ENCODE results near the gene CSTF1. TPM values are rescaled to one million over a fixed set of nuclear protein-coding genes. Genes with fewer than 3 reads are reported as not detected.

Gene CSTF1
- total RNA-seq, 1 donor from 2014 or later = 20.9 TPM

- no peaks in the 10 kb centered on the region for H3K36me3 ChIP-seq (ENCODE audit: control insufficient read depth in 3 of 3, insufficient read depth in 3 of 3, low read length in 3 of 3)
- peaks cover 2 to 13% (median 3%) of the 10 kb centered on the region in 3 donors for H3K27me3 ChIP-seq (ENCODE audit: control insufficient read depth in 3 of 3, insufficient read depth in 3 of 3, low read length in 3 of 3)
- H3K4me1 ChIP-seq (ENCODE audit: control insufficient read depth in 3 of 3, insufficient read depth in 3 of 3, low read length in 3 of 3) = peaks cover 0 to 2% (median 2%) of the 10 kb centered on the region in 3 donors
- H3K27ac ChIP-seq (ENCODE audit: low read depth, low read length) = no peak overlapping the region
- H3K4me3 ChIP-seq (ENCODE audit: low read length in 3 of 3) = no peak overlapping the region
- no peak overlapping the region for H3K9ac ChIP-seq (ENCODE audit: low read depth in 1 of 3, low read length in 3 of 3)
- no peaks in the 10 kb centered on the region for H3K9me3 ChIP-seq (ENCODE audit: control insufficient read depth in 3 of 3, low read length in 3 of 3)
These were observed 51.5 kb downstream of the CSTF1 start for GRCh38 chr20:56443654-56444540.

GRCh38 chr20:56445130-56445529, 52.7 kb downstream of the CSTF1 start:
- Histone ChIP-seq H3K27ac (ENCODE audit: low read depth, low read length) (no peak overlapping the region), H3K27me3 (ENCODE audit: control insufficient read depth in 3 of 3, insufficient read depth in 3 of 3, low read length in 3 of 3) (peaks cover 2 to 13% (median 3%) of the 10 kb centered on the region in 3 donors), H3K4me1 (ENCODE audit: control insufficient read depth in 3 of 3, insufficient read depth in 3 of 3, low read length in 3 of 3) (no peaks in the 10 kb centered on the region), H3K36me3 (ENCODE audit: control insufficient read depth in 3 of 3, insufficient read depth in 3 of 3, low read length in 3 of 3) (no peaks in the 10 kb centered on the region), H3K4me3 (ENCODE audit: low read length in 3 of 3) (no peak overlapping the region), H3K9ac (ENCODE audit: low read depth in 1 of 3, low read length in 3 of 3) (no peak overlapping the region), H3K9me3 (ENCODE audit: control insufficient read depth in 3 of 3, low read length in 3 of 3) (no peaks in the 10 kb centered on the region)

DNA sequence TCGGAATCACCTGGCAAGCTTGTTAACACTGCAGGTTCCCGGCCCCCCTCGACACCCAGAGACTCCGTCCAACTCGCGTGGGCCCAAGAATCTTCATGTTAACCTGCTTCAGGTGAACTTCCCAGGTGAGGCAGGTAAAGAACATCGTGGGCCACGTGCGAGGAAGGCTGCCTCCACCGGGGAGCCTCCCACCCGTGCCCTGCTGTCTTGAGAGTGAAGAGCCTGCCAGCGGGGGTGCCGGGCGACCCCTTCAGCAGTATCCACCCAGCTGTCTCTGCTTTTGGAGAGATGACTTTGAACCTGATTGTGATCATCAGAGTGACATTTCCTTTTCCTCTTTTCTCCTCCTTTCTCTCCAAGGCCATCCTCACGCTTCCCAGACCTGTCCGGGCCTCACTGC, 53.1 kb downstream of the CSTF1 start:
- H3K9ac ChIP-seq (ENCODE audit: low read depth in 1 of 3, low read length in 3 of 3) = no peak overlapping the region
- no peak overlapping the region for H3K27ac ChIP-seq (ENCODE audit: low read depth, low read length)
- no peaks in the 10 kb centered on the region for H3K36me3 ChIP-seq (ENCODE audit: control insufficient read depth in 3 of 3, insufficient read depth in 3 of 3, low read length in 3 of 3)
- H3K4me1 ChIP-seq (ENCODE audit: control insufficient read depth in 3 of 3, insufficient read depth in 3 of 3, low read length in 3 of 3) = no peaks in the 10 kb centered on the region
- H3K9me3 ChIP-seq (ENCODE audit: control insufficient read depth in 3 of 3, low read length in 3 of 3) = no peaks in the 10 kb centered on the region
- no peak overlapping the region for H3K4me3 ChIP-seq (ENCODE audit: low read length in 3 of 3)
- peaks cover 2 to 13% (median 3%) of the 10 kb centered on the region in 3 donors for H3K27me3 ChIP-seq (ENCODE audit: control insufficient read depth in 3 of 3, insufficient read depth in 3 of 3, low read length in 3 of 3)

GRCh38 chr20:56447227-56447626, 54.8 kb downstream of the CSTF1 start:
- Histone ChIP-seq H3K27me3 (ENCODE audit: control insufficient read depth in 3 of 3, insufficient read depth in 3 of 3, low read length in 3 of 3) (peaks cover 2 to 13% (median 3%) of the 10 kb centered on the region in 3 donors), H3K4me3 (ENCODE audit: low read length in 3 of 3) (no peak overlapping the region)

DNA sequence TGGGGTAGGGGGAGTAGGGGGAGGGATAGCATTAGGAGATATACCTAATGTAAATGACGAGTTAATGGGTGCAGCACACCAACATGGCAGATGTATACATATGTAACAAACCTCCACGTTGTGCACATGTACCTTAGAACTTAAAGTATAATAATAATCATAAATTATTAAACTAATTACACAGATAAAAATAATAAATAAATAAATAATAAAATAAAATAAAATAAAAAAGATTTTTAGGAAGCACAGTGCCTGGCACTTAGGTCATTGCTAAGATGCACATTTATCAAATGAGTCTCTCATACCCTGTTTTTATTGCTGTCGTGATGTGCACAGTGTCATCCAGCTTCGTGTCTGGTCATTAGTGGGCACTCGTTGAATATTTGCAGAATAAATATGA, 57.0 kb downstream of the CSTF1 start:
- Histone ChIP-seq H3K9ac (ENCODE audit: low read depth in 1 of 3, low read length in 3 of 3) (no peak overlapping the region), H3K27ac (ENCODE audit: low read depth, low read length) (no peak overlapping the region), H3K4me3 (ENCODE audit: low read length in 3 of 3) (no peak overlapping the region), H3K27me3 (ENCODE audit: control insufficient read depth in 3 of 3, insufficient read depth in 3 of 3, low read length in 3 of 3) (peaks cover 2 to 3% (median 3%) of the 10 kb centered on the region in 3 donors), H3K9me3 (ENCODE audit: control insufficient read depth in 3 of 3, low read length in 3 of 3) (no peaks in the 10 kb centered on the region), H3K4me1 (ENCODE audit: control insufficient read depth in 3 of 3, insufficient read depth in 3 of 3, low read length in 3 of 3) (no peaks in the 10 kb centered on the region), H3K36me3 (ENCODE audit: control insufficient read depth in 3 of 3, insufficient read depth in 3 of 3, low read length in 3 of 3) (no peaks in the 10 kb centered on the region)

More at GRCh38 chr20:56447227-56447626, 54.8 kb downstream of the CSTF1 start:
- H3K36me3 ChIP-seq (ENCODE audit: control insufficient read depth in 3 of 3, insufficient read depth in 3 of 3, low read length in 3 of 3) = no peaks in the 10 kb centered on the region
- no peaks in the 10 kb centered on the region for H3K9me3 ChIP-seq (ENCODE audit: control insufficient read depth in 3 of 3, low read length in 3 of 3)
- H3K9ac ChIP-seq (ENCODE audit: low read depth in 1 of 3, low read length in 3 of 3) = no peak overlapping the region
- H3K27ac ChIP-seq (ENCODE audit: low read depth, low read length) = no peak overlapping the region
- no peaks in the 10 kb centered on the region for H3K4me1 ChIP-seq (ENCODE audit: control insufficient read depth in 3 of 3, insufficient read depth in 3 of 3, low read length in 3 of 3)

- Histone ChIP-seq H3K4me1 (ENCODE audit: control insufficient read depth in 3 of 3, insufficient read depth in 3 of 3, low read length in 3 of 3) (no peaks in the 10 kb centered on the region), H3K36me3 (ENCODE audit: control insufficient read depth in 3 of 3, insufficient read depth in 3 of 3, low read length in 3 of 3) (no peaks in the 10 kb centered on the region), H3K27me3 (ENCODE audit: control insufficient read depth in 3 of 3, insufficient read depth in 3 of 3, low read length in 3 of 3) (no peaks in the 10 kb centered on the region), H3K9ac (ENCODE audit: low read depth in 1 of 3, low read length in 3 of 3) (no peak overlapping the region), H3K9me3 (ENCODE audit: control insufficient read depth in 3 of 3, low read length in 3 of 3) (no peaks in the 10 kb centered on the region), H3K27ac (ENCODE audit: low read depth, low read length) (no peak overlapping the region), H3K4me3 (ENCODE audit: low read length in 3 of 3) (no peak overlapping the region)
These were observed 58.8 kb downstream of the CSTF1 start for GRCh38 chr20:56451056-56451765.

GRCh38 chr20:56453352-56453751, 60.9 kb downstream of the CSTF1 start:
- Histone ChIP-seq H3K4me3 (ENCODE audit: low read length in 3 of 3) (no peak overlapping the region), H3K27me3 (ENCODE audit: control insufficient read depth in 3 of 3, insufficient read depth in 3 of 3, low read length in 3 of 3) (no peaks in the 10 kb centered on the region), H3K9me3 (ENCODE audit: control insufficient read depth in 3 of 3, low read length in 3 of 3) (no peaks in the 10 kb centered on the region), H3K4me1 (ENCODE audit: control insufficient read depth in 3 of 3, insufficient read depth in 3 of 3, low read length in 3 of 3) (no peaks in the 10 kb centered on the region), H3K27ac (ENCODE audit: low read depth, low read length) (no peak overlapping the region), H3K36me3 (ENCODE audit: control insufficient read depth in 3 of 3, insufficient read depth in 3 of 3, low read length in 3 of 3) (no peaks in the 10 kb centered on the region), H3K9ac (ENCODE audit: low read depth in 1 of 3, low read length in 3 of 3) (no peak overlapping the region)

DNA sequence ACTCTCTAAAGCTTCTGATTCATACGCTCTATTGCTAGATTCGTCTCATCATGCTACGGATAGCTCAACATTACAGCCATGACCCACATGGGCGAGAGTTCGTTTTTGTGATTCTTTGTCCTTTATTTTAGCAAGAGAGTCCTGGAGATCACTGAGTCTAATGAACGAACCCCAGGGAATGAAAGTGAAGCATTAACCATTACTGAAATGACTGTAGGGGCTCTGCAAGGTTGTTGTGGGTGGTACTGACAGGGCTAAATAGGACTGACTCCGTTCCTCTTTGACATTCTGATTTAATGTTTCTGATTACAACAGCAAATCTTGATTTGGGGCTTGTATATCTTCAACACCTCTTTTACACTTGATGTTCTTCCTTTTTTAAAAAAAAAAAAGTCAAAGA, 62.3 kb downstream of the CSTF1 start:
- Histone ChIP-seq H3K27me3 (ENCODE audit: control insufficient read depth in 3 of 3, insufficient read depth in 3 of 3, low read length in 3 of 3) (no peaks in the 10 kb centered on the region), H3K27ac (ENCODE audit: low read depth, low read length) (no peak overlapping the region), H3K9ac (ENCODE audit: low read depth in 1 of 3, low read length in 3 of 3) (no peak overlapping the region), H3K4me3 (ENCODE audit: low read length in 3 of 3) (no peak overlapping the region), H3K4me1 (ENCODE audit: control insufficient read depth in 3 of 3, insufficient read depth in 3 of 3, low read length in 3 of 3) (no peaks in the 10 kb centered on the region), H3K36me3 (ENCODE audit: control insufficient read depth in 3 of 3, insufficient read depth in 3 of 3, low read length in 3 of 3) (no peaks in the 10 kb centered on the region), H3K9me3 (ENCODE audit: control insufficient read depth in 3 of 3, low read length in 3 of 3) (no peaks in the 10 kb centered on the region)
